Astrocyte (in vitro differentiated cells and primary cell): ENCODE data around the gene CNMD. TPM values are rescaled to one million over a fixed set of nuclear protein-coding genes. Genes with fewer than 3 reads are reported as not detected.

ENCODE experiments used
- DNase-seq: peaks from one replicate; pipeline ENCODE4 v3.0.0-alpha.2; 2010; ENCODE audit warnings: low read depth
- FAIRE-seq: peaks from 2 replicates; lab custom pipeline; 2011; peaks lifted over from hg19 to GRCh38; lab: Jason Lieb, UNC
- H2AFZ ChIP-seq: 2 replicates; pipeline ENCODE4 v1.6.0; 2012; ENCODE audit warnings: low read depth, low read length, inconsistent platforms
- H3K27ac ChIP-seq: 2 replicates; pipeline ENCODE4 v1.5.1; 2011; ENCODE audit warnings: low read depth, low read length, inconsistent platforms
- H3K27me3 ChIP-seq: 2 replicates; pipeline ENCODE4 v1.6.0; 2011; ENCODE audit warnings: low read length, inconsistent platforms; ENCODE audit not compliant: insufficient read depth
- H3K36me3 ChIP-seq: 2 replicates; pipeline ENCODE4 v1.5.1; 2011; ENCODE audit warnings: low read length, inconsistent platforms; ENCODE audit not compliant: insufficient read depth
- H3K4me1 ChIP-seq: 2 replicates; pipeline ENCODE4 v1.5.1; 2011; ENCODE audit warnings: low read length, inconsistent platforms; ENCODE audit not compliant: insufficient read depth
- H3K4me2 ChIP-seq: 2 replicates; pipeline ENCODE4 v1.6.0; 2012; ENCODE audit warnings: low read length, inconsistent platforms
- H3K4me3 ChIP-seq: 2 replicates; pipeline ENCODE4 v1.5.1; 2011; ENCODE audit warnings: low read depth, mild to moderate bottlenecking, low read length, inconsistent platforms; ENCODE audit not compliant: insufficient read depth
- H3K79me2 ChIP-seq: 2 replicates; pipeline ENCODE4 v1.6.0; 2012; ENCODE audit warnings: mild to moderate bottlenecking, low read length, inconsistent platforms; ENCODE audit not compliant: insufficient read depth
- H3K9ac ChIP-seq: 2 replicates; pipeline ENCODE4 v1.6.0; 2012; ENCODE audit warnings: mild to moderate bottlenecking, low read length, inconsistent platforms
- H3K9me3 ChIP-seq: 2 replicates; pipeline ENCODE4 v1.5.1; 2012; ENCODE audit warnings: low read depth, mild to moderate bottlenecking, low read length, inconsistent platforms; ENCODE audit not compliant: insufficient read depth
- H4K20me1 ChIP-seq: 2 replicates; pipeline ENCODE4 v1.6.0; 2012; ENCODE audit warnings: low read length, inconsistent platforms; ENCODE audit not compliant: insufficient read depth
- H3K27ac Mint-ChIP-seq: one replicate; pipeline ENCODE4 v1.8.0; 2021; ENCODE audit warnings: mild to moderate bottlenecking, mixed read lengths; ENCODE audit not compliant: unreplicated experiment
- H3K27me3 Mint-ChIP-seq: one replicate; pipeline ENCODE4 v1.8.0; 2021; ENCODE audit warnings: low read depth, mixed read lengths; ENCODE audit not compliant: unreplicated experiment
- H3K36me3 Mint-ChIP-seq: one replicate; pipeline ENCODE4 v1.8.0; 2021; ENCODE audit warnings: low read depth, mixed read lengths; ENCODE audit not compliant: unreplicated experiment
- H3K4me1 Mint-ChIP-seq: one replicate; pipeline ENCODE4 v1.8.0; 2021; ENCODE audit warnings: low read depth, mixed read lengths; ENCODE audit not compliant: unreplicated experiment
- H3K4me3 Mint-ChIP-seq: one replicate; pipeline ENCODE4 v1.8.0; 2021; ENCODE audit warnings: mild to moderate bottlenecking, moderate library complexity, mixed read lengths; ENCODE audit not compliant: unreplicated experiment
- H3K9me3 Mint-ChIP-seq: one replicate; pipeline ENCODE4 v1.8.0; 2021; ENCODE audit warnings: mild to moderate bottlenecking, mixed read lengths; ENCODE audit not compliant: unreplicated experiment
- EZH2 ChIP-seq: IDR thresholded peaks from 2 replicates; pipeline ENCODE4 v1.6.1; 2012; ENCODE audit warnings: mild to moderate bottlenecking, low read length, inconsistent platforms; ENCODE audit not compliant: insufficient read depth
- total RNA-seq: library from RNA; stranded (reverse); gene quantifications from 2 replicates; pipeline ENCODE4 v1.2.1, GENCODE V29; 2021
- TF ChIP-seq, protein P1 (sequence below): IDR thresholded peaks from 2 replicates; pipeline ENCODE4 v1.5.1; 2011; ENCODE audit warnings: low read depth, mild to moderate bottlenecking, inconsistent platforms, low read length, moderate library complexity; ENCODE audit not compliant: insufficient read depth

CNMD gene
- total RNA-seq, 1 donor from 2014 or later, result not detected

DNA sequence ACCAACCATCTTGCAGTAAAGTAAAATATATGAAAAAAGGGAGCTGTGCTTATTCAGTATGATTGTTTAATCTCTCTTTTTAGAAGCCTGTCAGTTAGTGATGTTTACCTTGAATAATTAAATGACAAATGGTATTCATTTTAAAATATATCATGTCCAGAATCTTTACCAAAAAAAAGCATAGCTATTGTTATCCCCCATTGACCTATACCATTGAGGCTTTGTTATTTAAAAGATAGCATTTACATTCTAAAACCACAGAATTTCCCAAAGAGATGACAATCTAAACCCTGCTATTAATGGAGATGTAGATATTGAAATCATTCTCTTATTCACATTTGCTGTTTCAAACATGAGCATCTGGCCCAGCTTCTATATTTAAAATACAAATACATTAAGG, 2.2 kb downstream of the CNMD start:
- H3K9ac ChIP-seq, result no peak overlapping the region
- no peaks in the 10 kb centered on the region for H3K79me2 ChIP-seq
- no peak overlapping the region for H2AFZ ChIP-seq
- H3K36me3 ChIP-seq, result no peaks in the 10 kb centered on the region
- Mint-ChIP-seq H3K27ac (no peak overlapping the region), H3K36me3 (no peaks in the 10 kb centered on the region), H3K4me1 (no peaks in the 10 kb centered on the region), H3K9me3 (peaks cover 6% of the 10 kb centered on the region), H3K27me3 (peaks cover 23% of the 10 kb centered on the region), H3K4me3 (no peak overlapping the region)
- H3K4me1 ChIP-seq, result peaks cover 4% of the 10 kb centered on the region
- H3K27ac ChIP-seq, result no peak overlapping the region
- no peak for FAIRE-seq
- H3K9me3 ChIP-seq, result no peaks in the 10 kb centered on the region
- no peaks in the 10 kb centered on the region for H4K20me1 ChIP-seq
- H3K4me2 ChIP-seq, result no peak overlapping the region
- no peak for DNase-seq
- peaks cover 36% of the 10 kb centered on the region for H3K27me3 ChIP-seq
- H3K4me3 ChIP-seq, result no peak overlapping the region
- no peak for TF ChIP-seq EZH2
- TF ChIP-seq, protein P1, sequence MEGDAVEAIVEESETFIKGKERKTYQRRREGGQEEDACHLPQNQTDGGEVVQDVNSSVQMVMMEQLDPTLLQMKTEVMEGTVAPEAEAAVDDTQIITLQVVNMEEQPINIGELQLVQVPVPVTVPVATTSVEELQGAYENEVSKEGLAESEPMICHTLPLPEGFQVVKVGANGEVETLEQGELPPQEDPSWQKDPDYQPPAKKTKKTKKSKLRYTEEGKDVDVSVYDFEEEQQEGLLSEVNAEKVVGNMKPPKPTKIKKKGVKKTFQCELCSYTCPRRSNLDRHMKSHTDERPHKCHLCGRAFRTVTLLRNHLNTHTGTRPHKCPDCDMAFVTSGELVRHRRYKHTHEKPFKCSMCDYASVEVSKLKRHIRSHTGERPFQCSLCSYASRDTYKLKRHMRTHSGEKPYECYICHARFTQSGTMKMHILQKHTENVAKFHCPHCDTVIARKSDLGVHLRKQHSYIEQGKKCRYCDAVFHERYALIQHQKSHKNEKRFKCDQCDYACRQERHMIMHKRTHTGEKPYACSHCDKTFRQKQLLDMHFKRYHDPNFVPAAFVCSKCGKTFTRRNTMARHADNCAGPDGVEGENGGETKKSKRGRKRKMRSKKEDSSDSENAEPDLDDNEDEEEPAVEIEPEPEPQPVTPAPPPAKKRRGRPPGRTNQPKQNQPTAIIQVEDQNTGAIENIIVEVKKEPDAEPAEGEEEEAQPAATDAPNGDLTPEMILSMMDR, result no peak

DNA sequence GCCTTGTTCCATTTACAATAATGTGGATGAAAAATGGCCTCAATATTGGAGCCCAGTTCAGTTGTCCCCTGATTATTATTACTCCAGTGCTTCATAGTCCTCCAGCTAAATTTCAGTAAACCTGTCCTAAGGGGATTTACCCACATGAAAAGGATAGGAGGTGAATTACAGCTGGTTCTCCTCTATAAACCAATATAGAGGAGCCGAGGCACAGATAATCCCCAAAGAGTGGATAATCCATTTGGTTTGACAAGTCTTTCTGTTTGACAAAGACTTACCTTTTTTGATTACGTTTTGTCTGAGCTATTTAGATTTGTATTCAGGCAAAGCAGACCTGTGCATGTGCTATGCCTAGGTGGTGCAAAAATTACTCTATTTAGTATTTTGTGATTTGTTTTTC, 2.7 kb downstream of the CNMD start:
- peaks cover 4% of the 10 kb centered on the region for H3K4me1 ChIP-seq
- no peaks in the 10 kb centered on the region for H4K20me1 ChIP-seq
- no peak overlapping the region for H3K27ac ChIP-seq
- H2AFZ ChIP-seq, result no peak overlapping the region
- DNase-seq (no peak), FAIRE-seq (no peak)
- H3K27me3 Mint-ChIP-seq, result peaks cover 23% of the 10 kb centered on the region
- H3K9me3 Mint-ChIP-seq, result peaks cover 5% of the 10 kb centered on the region
- H3K79me2 ChIP-seq, result no peaks in the 10 kb centered on the region
- H3K4me2 ChIP-seq, result no peak overlapping the region
- no peaks in the 10 kb centered on the region for H3K36me3 Mint-ChIP-seq
- peaks cover 34% of the 10 kb centered on the region for H3K27me3 ChIP-seq
- TF ChIP-seq, protein P1, result no peak
- no peak for TF ChIP-seq EZH2
- no peak overlapping the region for H3K4me3 Mint-ChIP-seq
- no peak overlapping the region for H3K9ac ChIP-seq
- no peaks in the 10 kb centered on the region for H3K4me1 Mint-ChIP-seq
- H3K36me3 ChIP-seq, result no peaks in the 10 kb centered on the region
- no peaks in the 10 kb centered on the region for H3K9me3 ChIP-seq
- no peak overlapping the region for H3K27ac Mint-ChIP-seq
- no peak overlapping the region for H3K4me3 ChIP-seq

DNA sequence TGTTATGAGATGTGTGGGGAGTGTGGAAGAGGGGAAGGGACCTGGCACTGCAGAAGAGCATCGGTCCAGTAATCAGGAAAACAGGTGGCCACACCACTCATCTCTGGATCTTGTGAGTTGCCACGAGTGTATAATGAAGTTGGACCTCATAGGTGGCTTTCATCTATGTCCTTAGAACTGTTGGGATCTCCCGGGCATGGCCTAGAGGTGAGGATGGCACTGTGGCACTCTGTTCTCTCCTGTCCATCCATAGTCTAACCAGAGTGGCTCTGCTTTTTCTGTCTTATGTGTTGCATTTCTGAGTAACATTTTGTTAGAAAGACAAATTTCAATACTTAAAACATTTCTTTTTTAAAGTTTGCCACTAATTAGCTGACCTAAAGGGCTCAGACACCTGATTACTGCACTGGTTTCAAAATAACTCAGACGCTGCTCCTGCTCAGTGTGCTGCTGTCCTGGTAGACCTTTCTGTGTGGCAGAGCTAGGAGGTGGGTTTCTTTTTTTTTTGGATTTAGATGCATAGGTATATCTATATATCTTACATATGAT, 5.5 kb downstream of the CNMD start:
- no peak overlapping the region for H3K4me2 ChIP-seq
- Mint-ChIP-seq H3K27ac (no peak overlapping the region), H3K9me3 (no peaks in the 10 kb centered on the region), H3K4me1 (no peaks in the 10 kb centered on the region), H3K4me3 (no peak overlapping the region), H3K36me3 (no peaks in the 10 kb centered on the region), H3K27me3 (peaks cover 10% of the 10 kb centered on the region)
- H3K4me3 ChIP-seq, result no peak overlapping the region
- peaks cover under 1% of the 10 kb centered on the region for H3K4me1 ChIP-seq
- no peak overlapping the region for H2AFZ ChIP-seq
- H3K79me2 ChIP-seq, result no peaks in the 10 kb centered on the region
- H4K20me1 ChIP-seq, result no peaks in the 10 kb centered on the region
- no peak for DNase-seq
- no peaks in the 10 kb centered on the region for H3K36me3 ChIP-seq
- no peaks in the 10 kb centered on the region for H3K9me3 ChIP-seq
- H3K9ac ChIP-seq, result no peak overlapping the region
- FAIRE-seq, result no peak
- TF ChIP-seq, protein P1, result no peak
- TF ChIP-seq EZH2, result no peak
- H3K27me3 ChIP-seq, result peaks cover 15% of the 10 kb centered on the region
- no peak overlapping the region for H3K27ac ChIP-seq
